SJSA1 (cell line): ENCODE measurements around the gene FLCN. TPM values are rescaled to one million over a fixed set of nuclear protein-coding genes. Genes with fewer than 3 reads are reported as not detected.
"Not testable (repeated sequence)": the region's sequence is repeated elsewhere in the genome, so short reads cannot be mapped to it uniquely, and the experiment has no call there.

Experiments
- DNase-seq, 2 experiments: peaks; one replicate each; pipeline ENCODE4 v3.0.0-alpha.2; 2015 to 2020; ENCODE audit warnings: low spot score in 2 of 2, low read depth in 1 of 2
- H3K27ac ChIP-seq: fragments of 250-450 bp; sonication (Bioruptor Pico); 2 replicates; pipeline ENCODE4 v1.5.1; 2020; ENCODE audit warnings: mild to moderate bottlenecking, moderate library complexity
- H3K27me3 ChIP-seq: fragments of 250-450 bp; sonication (Bioruptor Pico); replicated peaks from 2 replicates; pipeline ENCODE4 v1.5.1; 2020; ENCODE audit warnings: mild to moderate bottlenecking, moderate library complexity
- H3K36me3 ChIP-seq: fragments of 250-450 bp; sonication (Bioruptor Pico); 2 replicates; pipeline ENCODE4 v1.5.1; 2020; ENCODE audit warnings: mild to moderate bottlenecking
- H3K4me1 ChIP-seq: fragments of 250-450 bp; sonication (Bioruptor Pico); replicated peaks from 2 replicates; pipeline ENCODE4 v1.6.1; 2021; ENCODE audit warnings: mild to moderate bottlenecking
- H3K4me3 ChIP-seq: fragments of 250-450 bp; sonication (Bioruptor Pico); 2 replicates; pipeline ENCODE4 v1.5.1; 2020; ENCODE audit warnings: mild to moderate bottlenecking
- H3K9me3 ChIP-seq: fragments of 250-450 bp; sonication (Bioruptor Pico); replicated peaks from 2 replicates; pipeline ENCODE4 v1.5.1; 2020; ENCODE audit warnings: mild to moderate bottlenecking
- total RNA-seq: library from RNA; depleted of rRNA; stranded (reverse); fragments of >200 nt; shearing (Covaris generic); gene quantifications from 2 replicates; pipeline ENCODE4 v1.2.3, GENCODE V29; 2014

FLCN gene
- total RNA-seq, 1 experiment from 2014 or later, result 18.6 TPM

DNA sequence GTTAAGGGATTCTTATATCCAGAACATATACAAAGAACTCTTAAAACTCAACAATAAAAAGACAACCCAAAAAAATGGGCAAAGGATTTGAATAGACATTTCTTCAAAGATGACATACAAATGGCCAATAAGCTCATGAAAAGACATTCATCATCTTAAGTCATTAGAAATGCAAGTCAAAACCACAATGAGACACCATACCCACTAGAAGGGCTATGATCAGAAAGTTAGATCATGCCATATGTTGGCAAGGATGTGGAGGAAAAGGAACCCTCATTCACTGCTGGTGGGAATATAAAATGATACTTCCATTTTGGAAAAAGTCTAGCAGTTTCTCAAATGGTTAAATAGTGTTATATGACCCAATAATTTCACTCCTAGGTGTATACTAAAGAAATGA lies 40.2 kb downstream of the FLCN start:
- no peaks in the 10 kb centered on the region; the same call in 1 of the 2 replicates for H3K9me3 ChIP-seq
- H3K27ac ChIP-seq, result no peak overlapping the region
- H3K36me3 ChIP-seq, result no peaks in the 10 kb centered on the region
- DNase-seq, result no peak
- H3K27me3 ChIP-seq, result no peaks in the 10 kb centered on the region; the same call in 1 of the 2 replicates
- H3K4me3 ChIP-seq, result no peak overlapping the region
- peaks cover 11% of the 10 kb centered on the region for H3K4me1 ChIP-seq

DNA sequence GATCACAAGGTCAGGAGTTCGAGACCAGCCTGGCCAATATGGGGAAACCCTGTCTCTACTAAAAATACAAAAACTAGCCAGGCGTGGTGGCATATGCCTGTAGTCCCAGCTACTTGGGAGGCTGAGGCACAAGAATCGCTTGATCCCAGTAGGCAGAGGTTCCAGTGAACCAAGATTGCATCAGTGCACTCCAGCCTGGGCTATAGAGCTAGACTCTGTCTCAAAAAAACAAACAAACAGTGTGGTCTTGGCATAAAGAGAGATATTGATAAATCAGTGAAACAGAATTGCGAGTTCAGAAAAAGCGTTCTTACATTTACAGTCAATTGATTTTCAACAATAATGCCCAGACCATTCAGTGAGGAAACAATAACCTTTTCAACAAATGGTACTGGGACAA lies 41.5 kb downstream of the FLCN start:
- H3K27ac ChIP-seq, H3K27me3 ChIP-seq, H3K9me3 ChIP-seq, H3K4me3 ChIP-seq, DNase-seq, H3K36me3 ChIP-seq: not testable (repeated sequence)
- peaks cover 24% of the 10 kb centered on the region for H3K4me1 ChIP-seq

DNA sequence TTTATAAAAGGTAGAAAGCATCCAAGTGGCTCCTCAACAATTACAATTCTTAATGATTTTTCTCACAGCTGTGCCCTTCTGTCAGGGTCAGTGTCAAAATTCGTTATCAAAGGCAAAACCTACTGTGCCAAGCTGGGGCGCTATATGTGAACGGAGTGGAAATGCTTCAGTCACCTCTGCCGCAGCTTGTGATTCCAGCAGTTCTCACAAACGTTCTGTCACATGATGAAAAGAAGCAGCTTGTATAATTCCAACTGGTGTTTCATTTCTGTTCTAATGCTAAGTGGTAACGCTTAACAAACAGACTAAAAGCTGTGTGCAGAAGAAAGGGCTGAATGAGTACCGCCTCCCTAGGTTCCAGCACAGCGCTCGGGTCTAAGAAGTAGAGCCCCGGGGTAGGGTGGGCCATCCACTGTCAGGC lies 45.0 kb downstream of the FLCN start:
- H3K27me3 ChIP-seq, result no peaks in the 10 kb centered on the region; the same call in 1 of the 2 replicates
- DNase-seq, result no peak

DNA sequence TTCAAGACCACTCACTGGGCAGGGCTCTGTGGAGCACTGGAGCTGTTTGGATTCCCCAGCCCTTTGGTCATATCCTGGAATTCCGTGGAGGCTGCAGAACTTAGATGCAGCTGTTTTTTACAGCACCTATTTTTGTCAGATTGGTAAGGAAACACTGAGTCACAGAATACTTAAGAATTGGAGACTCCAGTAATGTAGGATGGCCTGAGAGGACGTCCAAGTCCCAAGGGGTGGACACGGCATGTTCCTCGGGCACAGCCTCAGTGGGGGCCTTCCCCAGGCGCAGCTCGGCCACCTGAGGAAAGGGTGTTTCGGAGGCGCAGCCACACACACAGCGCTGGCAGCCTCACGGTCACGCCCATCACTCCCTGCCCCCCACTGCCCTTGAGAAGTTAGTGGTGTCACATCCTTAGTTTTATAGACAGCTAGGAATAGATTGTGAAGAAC lies 45.6 kb downstream of the FLCN start:
- peaks cover 30% of the 10 kb centered on the region for H3K36me3 ChIP-seq
- peaks cover 40% of the 10 kb centered on the region for H3K4me1 ChIP-seq
- peak overlapping the region; percentile 16 for H3K27ac ChIP-seq
- H3K27me3 ChIP-seq, result no peaks in the 10 kb centered on the region; the same call in 1 of the 2 replicates
- H3K4me3 ChIP-seq, result no peak overlapping the region
- no peaks in the 10 kb centered on the region for H3K9me3 ChIP-seq
- peak; percentile 75 to 77 for DNase-seq

More for the DNA sequence above, 45.0 kb downstream of the FLCN start:
- peaks cover 41% of the 10 kb centered on the region for H3K4me1 ChIP-seq
- no peak overlapping the region for H3K4me3 ChIP-seq
- peaks cover 28% of the 10 kb centered on the region for H3K36me3 ChIP-seq
- no peaks in the 10 kb centered on the region for H3K9me3 ChIP-seq
- H3K27ac ChIP-seq, result peak overlapping the region; percentile 16

DNA sequence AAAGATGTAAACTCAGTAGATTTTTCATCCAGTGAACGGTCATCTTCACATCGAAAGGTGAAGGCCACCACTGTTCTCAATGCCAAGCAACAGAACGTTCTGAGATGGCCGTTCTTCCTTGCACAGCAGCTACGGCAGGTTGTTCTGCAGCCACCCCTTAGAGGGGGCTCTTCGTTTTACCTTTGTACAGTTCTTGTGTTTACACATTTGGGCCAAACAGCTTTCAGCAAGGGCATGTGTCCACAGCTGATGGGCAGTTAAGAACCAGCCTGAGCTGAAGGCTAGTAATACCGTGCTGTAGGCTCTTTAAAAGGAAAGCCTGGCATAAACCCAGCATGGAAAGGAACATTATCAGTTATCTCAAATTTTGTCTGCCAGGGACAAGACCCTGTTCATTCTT lies 46.8 kb downstream of the FLCN start:
- Histone ChIP-seq H3K27me3 (no peaks in the 10 kb centered on the region), H3K4me1 (peaks cover 44% of the 10 kb centered on the region), H3K36me3 (peaks cover 39% of the 10 kb centered on the region), H3K9me3 (no peaks in the 10 kb centered on the region), H3K27ac (no peak overlapping the region), H3K4me3 (no peak overlapping the region)
- DNase-seq, result no peak

DNA sequence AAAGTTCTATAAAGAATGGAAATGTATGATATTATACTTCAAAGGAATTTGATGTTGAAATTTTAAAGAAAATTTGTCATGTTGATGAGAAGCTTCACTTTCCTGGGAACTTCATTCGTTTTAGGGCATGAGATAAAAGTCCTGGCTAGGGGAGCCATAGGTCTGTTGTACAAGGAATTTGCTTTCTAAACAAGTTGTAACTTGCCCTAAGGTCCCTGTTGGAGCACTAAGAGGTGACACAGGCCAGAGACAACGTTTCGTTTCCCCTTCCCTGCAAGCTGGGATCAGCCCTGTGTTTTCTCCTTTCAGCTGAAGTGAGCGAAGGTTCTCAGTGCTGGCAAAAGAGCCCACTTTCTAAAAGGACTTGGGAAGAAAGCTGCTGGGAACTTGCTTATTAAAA lies 47.4 kb downstream of the FLCN start:
- peaks cover 44% of the 10 kb centered on the region for H3K4me1 ChIP-seq
- no peak for DNase-seq
- H3K27ac ChIP-seq, result no peak overlapping the region
- no peak overlapping the region for H3K4me3 ChIP-seq
- H3K27me3 ChIP-seq, result no peaks in the 10 kb centered on the region
- peaks cover 41% of the 10 kb centered on the region for H3K36me3 ChIP-seq
- no peaks in the 10 kb centered on the region for H3K9me3 ChIP-seq

DNA sequence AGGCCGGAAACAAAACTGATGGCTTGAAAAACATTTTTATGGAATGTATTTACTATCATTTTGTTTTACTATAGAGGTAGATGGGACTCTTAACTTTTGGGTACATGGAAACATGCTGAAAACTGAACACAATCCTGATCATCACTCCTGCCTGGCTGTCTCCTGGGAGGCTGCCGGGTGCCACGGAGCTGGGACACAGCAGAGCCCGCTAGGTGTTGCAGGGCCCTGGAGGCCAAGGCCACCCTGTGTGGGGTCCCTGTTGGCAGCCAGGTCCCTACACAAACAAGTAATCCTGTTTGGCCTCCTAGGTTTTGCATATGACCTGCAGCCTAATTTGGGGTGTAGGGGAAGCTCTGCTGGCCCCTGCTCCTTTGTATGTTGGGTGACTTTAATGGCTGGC lies 48.4 kb downstream of the FLCN start:
- Histone ChIP-seq H3K9me3 (no peaks in the 10 kb centered on the region), H3K4me3 (no peak overlapping the region), H3K27me3 (no peaks in the 10 kb centered on the region), H3K27ac (no peak overlapping the region), H3K4me1 (peaks cover 44% of the 10 kb centered on the region), H3K36me3 (peaks cover 51% of the 10 kb centered on the region)
- no peak for DNase-seq

DNA sequence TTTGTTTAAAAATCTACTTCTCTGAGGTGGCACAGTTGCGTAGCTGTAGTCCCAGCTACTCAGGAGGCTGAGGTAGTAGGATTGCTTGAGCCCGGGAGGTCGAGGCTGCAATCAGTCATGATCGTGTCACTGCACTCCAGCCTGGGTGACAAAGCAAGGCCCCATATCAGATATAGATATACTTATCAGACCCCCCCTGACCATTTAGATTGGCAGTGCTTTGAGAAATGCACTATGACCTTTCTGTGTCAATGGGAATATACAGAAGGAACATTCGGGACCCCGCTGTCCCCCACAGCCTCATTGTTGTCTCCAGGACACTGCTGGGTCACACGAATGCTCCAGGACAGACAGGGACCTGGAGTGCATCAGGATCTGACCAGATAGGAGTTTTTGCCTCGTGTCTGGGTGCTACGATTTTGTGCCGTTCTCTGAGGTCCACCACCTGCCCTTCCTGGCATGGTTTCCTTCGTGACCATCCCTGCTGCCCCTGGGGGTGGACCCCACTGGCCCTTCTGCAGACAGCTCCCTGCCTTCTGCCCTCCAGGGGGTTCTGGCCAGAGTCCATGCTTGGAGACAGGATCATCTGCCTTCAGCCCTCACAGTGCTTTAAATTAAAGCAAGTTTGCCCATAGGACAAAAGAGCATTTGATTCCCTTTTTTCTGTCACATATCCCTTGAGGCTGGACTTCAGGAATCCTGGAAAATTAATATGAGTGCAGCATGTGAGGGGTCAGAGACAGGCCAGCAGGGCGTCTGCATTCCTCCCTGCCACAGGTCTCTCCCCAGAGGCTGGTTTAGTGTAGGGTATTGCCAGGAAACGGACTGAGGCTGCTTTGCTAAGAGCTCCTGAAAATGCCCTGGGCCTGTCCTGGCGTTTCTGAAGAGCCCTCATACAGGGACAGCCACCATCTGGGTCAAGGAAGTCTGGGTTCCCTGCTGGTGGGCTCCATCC lies 50.1 kb downstream of the FLCN start:
- Histone ChIP-seq H3K27me3 (no peaks in the 10 kb centered on the region), H3K4me1 (peaks cover 41% of the 10 kb centered on the region), H3K27ac (no peak overlapping the region), H3K36me3 (peaks cover 69% of the 10 kb centered on the region), H3K9me3 (no peaks in the 10 kb centered on the region), H3K4me3 (no peak overlapping the region)
- no peak for DNase-seq

DNA sequence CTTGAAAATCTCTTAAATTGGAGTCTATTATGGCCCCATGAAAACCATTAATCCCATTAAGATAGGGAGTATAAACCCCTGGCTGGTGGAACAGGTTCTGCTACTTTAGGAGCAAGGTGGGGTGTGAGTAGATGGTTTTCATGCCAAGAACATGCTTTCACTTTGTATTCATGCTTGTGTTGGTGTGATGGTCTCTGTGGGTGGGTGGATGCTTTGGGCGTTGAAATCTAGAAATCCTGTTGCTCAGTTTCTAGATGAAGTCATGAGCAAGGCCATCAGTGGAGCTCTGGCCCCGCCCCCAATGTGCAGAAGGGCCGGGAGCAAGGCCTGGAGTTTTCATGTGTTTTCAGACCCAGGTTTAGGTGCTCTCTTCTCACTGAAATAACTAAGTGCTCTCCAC lies 50.9 kb downstream of the FLCN start:
- Histone ChIP-seq H3K27me3 (no peaks in the 10 kb centered on the region), H3K36me3 (peaks cover 76% of the 10 kb centered on the region), H3K9me3 (no peaks in the 10 kb centered on the region), H3K27ac (no peak overlapping the region), H3K4me3 (no peak overlapping the region), H3K4me1 (peaks cover 33% of the 10 kb centered on the region)
- DNase-seq, result no peak

DNA sequence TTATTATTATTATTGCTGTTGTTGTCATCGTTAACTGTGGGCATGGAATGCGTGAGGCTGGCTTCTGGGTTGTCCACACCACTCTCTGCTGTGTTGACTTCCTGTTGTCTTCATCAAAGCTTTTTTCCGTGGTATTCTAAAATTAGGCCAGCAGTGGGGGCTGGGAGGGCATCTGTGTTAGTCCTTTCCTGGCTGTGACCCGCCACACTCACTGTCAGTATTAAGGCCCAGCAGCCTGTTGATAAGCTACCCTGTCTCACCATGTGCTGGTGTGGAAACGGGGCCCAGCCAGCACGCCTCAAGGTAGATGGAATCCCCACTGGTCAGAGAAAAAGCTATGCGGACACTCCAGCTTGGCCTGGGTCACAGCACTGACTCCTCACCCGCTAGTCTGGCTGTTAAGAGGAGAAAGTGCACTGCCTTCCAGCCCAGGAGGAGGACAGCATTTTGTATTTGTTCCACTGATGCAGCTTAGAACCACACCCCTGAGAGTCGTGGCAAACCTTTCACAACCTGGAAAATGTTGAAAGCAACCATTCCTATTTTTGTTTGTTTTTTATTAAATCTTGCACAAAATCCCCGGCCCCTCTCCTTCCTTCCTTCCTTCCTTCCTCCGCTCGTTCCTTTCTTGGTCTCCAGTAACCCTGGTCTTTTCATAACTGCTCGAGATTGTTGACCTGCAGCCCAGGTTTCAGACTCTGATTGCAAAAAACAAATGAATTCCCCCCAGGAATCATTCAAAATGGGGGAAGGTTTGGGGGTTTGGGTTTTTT lies 51.8 kb downstream of the FLCN start:
- not testable (repeated sequence) for H3K9me3 ChIP-seq, H3K27ac ChIP-seq, DNase-seq, H3K4me3 ChIP-seq, H3K27me3 ChIP-seq
- peaks cover 84% of the 10 kb centered on the region for H3K36me3 ChIP-seq
- H3K4me1 ChIP-seq, result peaks cover 24% of the 10 kb centered on the region

DNA sequence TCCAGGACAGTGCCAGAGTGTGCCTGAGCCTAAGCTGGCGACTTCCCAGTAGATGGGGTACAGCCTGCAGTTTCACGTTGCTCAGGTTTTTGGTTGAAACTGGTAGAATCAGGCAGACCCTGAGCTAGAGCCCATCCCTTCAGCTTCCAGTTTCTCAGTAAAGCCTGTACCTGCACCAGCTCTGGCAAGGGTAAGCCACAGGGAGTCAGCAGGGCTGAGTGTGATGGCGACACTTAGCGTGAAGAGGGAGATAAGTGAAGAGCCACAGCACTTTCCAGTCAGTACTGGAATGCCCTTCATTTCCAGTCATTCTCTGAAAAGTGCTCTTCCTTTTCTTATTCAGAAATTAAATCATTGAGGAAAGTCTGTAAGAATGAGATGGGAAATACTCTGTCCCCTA lies 53.2 kb downstream of the FLCN start:
- peaks cover 24% of the 10 kb centered on the region for H3K4me1 ChIP-seq
- H3K4me3 ChIP-seq, result no peak overlapping the region
- no peaks in the 10 kb centered on the region for H3K27me3 ChIP-seq
- H3K9me3 ChIP-seq, result no peaks in the 10 kb centered on the region
- peaks cover 82% of the 10 kb centered on the region for H3K36me3 ChIP-seq
- DNase-seq, result no peak
- no peak overlapping the region for H3K27ac ChIP-seq

DNA sequence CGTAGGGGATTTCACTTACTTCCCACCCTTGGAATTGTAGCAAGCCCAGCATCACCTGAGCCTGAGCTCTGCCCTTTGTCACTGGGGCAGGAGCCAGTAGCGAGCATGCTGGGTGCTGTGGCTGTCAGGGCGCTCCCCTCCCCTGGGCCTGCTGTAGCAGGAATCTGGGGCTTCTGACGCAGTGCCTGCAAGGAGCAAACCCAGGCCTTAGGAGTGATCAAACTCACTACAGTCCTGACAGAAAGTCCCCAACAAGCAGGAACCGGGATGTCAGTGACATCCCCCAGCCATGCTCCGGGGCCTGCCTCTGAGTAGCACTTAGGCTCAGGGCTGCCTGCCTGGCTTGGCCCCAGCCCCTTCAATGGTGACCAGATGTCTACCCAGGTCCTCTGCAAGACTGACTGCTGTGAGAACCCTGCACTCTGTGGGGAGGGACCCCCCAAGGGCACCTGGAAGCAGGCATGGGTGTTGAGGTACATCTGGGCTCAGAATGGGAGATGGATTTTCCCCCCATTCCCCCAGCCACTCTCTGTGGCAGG lies 54.3 kb downstream of the FLCN start:
- Histone ChIP-seq H3K4me1 (peaks cover 26% of the 10 kb centered on the region), H3K4me3 (no peak overlapping the region), H3K27me3 (no peaks in the 10 kb centered on the region), H3K27ac (no peak overlapping the region), H3K9me3 (no peaks in the 10 kb centered on the region), H3K36me3 (peaks cover 85% of the 10 kb centered on the region)
- no peak for DNase-seq

DNA sequence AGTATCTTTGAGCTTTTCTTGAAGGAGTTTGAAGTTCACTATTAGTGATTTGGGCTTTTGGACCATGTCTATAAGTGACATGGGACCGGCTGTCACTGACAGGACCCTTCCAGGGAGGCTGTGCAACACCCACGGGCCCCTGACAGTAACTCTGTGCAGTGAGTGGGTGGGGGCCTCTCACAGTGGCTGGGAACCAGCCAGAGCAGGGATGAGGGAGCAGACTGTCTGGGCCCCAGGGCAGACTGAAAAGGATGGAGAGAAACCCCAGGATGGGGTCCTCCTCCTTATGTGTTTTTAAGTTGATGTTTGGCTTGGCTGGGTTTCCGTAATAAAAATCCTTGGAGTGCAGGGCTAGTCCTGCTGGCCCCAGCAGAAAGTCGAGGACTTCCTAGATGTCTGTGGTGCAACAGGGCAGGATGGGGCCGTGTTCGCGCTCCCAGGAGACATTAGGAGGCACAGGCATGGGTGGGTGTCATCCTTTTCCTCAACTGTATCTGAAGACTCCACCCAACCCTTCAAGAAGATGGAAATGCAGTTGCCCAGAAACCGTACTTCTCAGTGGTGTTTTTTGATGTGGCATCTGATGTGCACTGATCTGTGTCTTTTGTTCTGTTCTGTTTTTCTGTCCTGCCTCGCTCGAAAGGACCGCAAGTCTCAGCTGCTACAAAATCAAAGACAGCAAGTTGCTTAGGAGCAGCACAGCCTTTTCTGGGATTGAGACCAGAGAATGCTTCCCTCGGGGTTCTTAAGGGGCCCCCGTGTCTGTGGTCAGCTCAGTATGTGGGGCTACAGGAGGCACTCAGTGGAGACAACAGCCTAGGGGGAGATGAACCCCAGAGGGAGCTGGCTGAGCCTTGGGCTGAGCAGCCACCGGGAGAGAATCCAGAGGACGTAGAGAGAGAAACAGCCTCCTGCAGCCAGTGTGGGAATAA lies 55.0 kb downstream of the FLCN start:
- no peak overlapping the region for H3K4me3 ChIP-seq
- H3K36me3 ChIP-seq, result peaks cover 85% of the 10 kb centered on the region
- H3K27me3 ChIP-seq, result no peaks in the 10 kb centered on the region
- H3K4me1 ChIP-seq, result peaks cover 22% of the 10 kb centered on the region
- no peak for DNase-seq
- no peaks in the 10 kb centered on the region for H3K9me3 ChIP-seq
- H3K27ac ChIP-seq, result no peak overlapping the region
